Measurements from ENCODE around the gene PTPRG. TPM values are rescaled to one million over a fixed set of nuclear protein-coding genes. Genes with fewer than 3 reads are reported as not detected.

Gene PTPRG
- total RNA-seq, 2 experiments from 2014 or later, result 0.10 TPM; not detected in 1

DNA sequence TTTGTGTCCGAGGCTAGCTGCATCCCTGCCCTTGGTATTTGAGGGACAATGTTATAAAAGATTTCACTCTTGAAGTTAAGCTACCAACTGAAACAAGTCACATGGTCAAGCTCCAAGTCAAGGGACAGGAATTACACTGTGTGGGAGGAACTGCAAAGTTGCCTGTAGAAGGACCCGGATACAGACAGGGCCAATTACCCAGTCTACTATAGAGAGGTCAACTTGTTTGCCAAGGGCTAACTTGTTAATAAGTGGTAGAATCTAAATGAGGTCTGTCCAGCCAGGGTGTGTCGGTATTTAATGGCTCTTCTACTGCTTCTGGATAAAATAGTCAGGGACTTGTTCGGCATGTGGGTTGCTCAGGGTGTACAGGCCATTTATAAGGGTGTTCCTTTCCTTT, 55.7 kb downstream of the PTPRG start:
- intact Hi-C loops (cut with micrococcal nuclease), result no loop called here
- Mint-ChIP-seq H3K36me3 (no peaks in the 10 kb centered on the region), H3K9me3 (peaks cover 3% of the 10 kb centered on the region), H3K4me3 (no peak overlapping the region), H3K27me3 (no peaks in the 10 kb centered on the region), H3K4me1 (ENCODE audit: low read depth) (no peaks in the 10 kb centered on the region), H3K27ac (no peak overlapping the region)
- no peak for DNase-seq
- ChIA-PET CTCF (no interaction called here), POLR2A (no interaction called here)

DNA sequence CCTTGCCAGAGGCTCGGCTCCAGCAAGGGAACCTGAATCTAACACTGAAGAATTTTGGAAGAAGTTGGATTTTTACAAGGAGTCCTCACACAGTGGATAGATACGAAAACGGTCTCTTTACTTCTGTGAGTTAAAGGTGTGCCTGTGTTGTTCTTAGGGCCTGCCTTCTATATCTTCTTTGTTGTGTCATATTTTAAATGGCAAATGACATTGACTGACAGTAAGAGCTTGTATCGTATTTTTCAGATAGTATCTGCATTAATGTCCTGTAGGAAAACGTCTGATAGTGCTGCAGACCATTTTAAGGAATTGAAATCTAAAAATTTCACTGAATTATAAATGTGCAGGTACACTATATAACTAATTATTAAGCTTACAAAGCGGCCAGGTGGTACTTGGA, 56.3 kb downstream of the PTPRG start:
- Mint-ChIP-seq H3K27ac (no peak overlapping the region), H3K9me3 (peaks cover 3% of the 10 kb centered on the region)

DNA sequence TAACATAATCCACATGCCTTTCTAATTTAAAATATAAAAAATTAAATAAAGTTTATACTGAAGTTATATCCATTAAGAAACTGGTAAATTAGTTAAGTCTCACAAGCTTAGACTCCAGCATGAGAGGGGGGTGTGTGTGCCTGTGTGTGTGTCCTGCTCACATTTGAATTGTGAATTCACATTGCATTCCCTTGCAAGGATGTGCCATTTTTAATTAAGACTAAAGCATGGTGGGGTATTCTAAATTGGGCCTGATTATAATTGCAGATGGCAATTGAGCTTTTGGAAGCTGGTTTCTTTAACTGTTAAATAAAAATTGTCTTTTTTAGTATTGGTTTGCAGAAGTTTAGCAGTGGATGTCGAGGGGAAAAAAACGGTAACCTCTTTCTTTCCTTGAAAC, 56.9 kb downstream of the PTPRG start:
- no peak overlapping the region for H3K27ac Mint-ChIP-seq
- no peaks in the 10 kb centered on the region for H3K27me3 Mint-ChIP-seq
- H3K36me3 Mint-ChIP-seq, result no peaks in the 10 kb centered on the region
- H3K4me1 Mint-ChIP-seq (ENCODE audit: low read depth), result no peaks in the 10 kb centered on the region
- DNase-seq, result no peak
- CTCF ChIA-PET, result no interaction called here
- no peak overlapping the region for H3K4me3 Mint-ChIP-seq
- intact Hi-C loops (cut with micrococcal nuclease), result no loop called here
- H3K9me3 Mint-ChIP-seq, result peaks cover 3% of the 10 kb centered on the region
- POLR2A ChIA-PET, result no interaction called here

More for the DNA sequence above, 56.3 kb downstream of the PTPRG start:
- Mint-ChIP-seq H3K27me3 (no peaks in the 10 kb centered on the region), H3K36me3 (no peaks in the 10 kb centered on the region), H3K4me1 (ENCODE audit: low read depth) (no peaks in the 10 kb centered on the region), H3K4me3 (no peak overlapping the region)
- CTCF ChIA-PET, result no interaction called here
- POLR2A ChIA-PET, result no interaction called here
- intact Hi-C loops (cut with micrococcal nuclease), result no loop called here
- no peak for DNase-seq

DNA sequence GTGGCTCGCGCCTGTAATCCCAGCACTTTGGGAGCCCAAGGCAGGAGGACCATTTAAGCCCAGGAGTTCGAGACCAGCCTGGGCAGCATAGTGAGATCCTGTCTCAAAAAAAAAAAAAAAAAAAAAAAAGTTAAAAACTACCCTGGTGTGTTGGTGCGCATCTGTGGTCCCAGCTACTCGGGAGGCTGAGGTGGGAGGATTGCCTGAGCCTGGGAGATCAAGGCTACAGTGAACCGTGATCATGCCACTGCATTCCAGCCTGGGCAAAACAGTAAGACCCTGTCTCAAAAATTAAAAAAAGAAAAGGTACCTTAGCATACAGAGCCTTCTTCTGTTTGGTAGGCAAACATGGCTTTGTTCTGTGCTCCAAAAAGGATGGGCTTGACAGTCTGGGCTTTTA, 57.5 kb downstream of the PTPRG start:
- POLR2A ChIA-PET, result no interaction called here
- Mint-ChIP-seq H3K4me1 (ENCODE audit: low read depth) (no peaks in the 10 kb centered on the region), H3K27ac (no peak overlapping the region), H3K27me3 (no peaks in the 10 kb centered on the region), H3K9me3 (no peaks in the 10 kb centered on the region), H3K4me3 (no peak overlapping the region), H3K36me3 (no peaks in the 10 kb centered on the region)
- intact Hi-C loops (cut with micrococcal nuclease), result no loop called here
- CTCF ChIA-PET, result no interaction called here
- no peak for DNase-seq

DNA sequence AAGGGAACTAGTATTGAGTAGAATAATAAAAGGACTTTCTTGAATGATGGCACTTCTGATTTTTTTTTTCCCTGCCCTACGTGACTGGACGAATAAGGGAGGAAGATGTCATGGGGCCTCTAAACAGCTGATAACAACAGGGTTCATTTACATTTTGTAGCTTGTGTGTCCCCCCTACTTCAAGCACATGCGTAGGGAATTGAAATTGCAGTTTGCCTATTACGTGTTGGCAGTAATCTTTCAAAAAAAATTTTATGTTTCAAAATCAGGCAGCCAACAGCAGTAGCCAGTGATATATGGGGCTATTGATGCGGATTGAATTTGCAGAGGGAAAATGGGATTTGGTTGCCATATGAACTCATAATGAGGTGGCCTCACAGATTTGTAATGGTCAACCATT, 58.7 kb downstream of the PTPRG start:
- Mint-ChIP-seq H3K27me3 (no peaks in the 10 kb centered on the region), H3K27ac (no peak overlapping the region), H3K36me3 (no peaks in the 10 kb centered on the region), H3K4me1 (ENCODE audit: low read depth) (no peaks in the 10 kb centered on the region), H3K4me3 (no peak overlapping the region), H3K9me3 (peaks cover 2% of the 10 kb centered on the region)
- no peak for DNase-seq
- POLR2A ChIA-PET, result no interaction called here
- CTCF ChIA-PET, result no interaction called here
- intact Hi-C loops (cut with micrococcal nuclease), result no loop called here

DNA sequence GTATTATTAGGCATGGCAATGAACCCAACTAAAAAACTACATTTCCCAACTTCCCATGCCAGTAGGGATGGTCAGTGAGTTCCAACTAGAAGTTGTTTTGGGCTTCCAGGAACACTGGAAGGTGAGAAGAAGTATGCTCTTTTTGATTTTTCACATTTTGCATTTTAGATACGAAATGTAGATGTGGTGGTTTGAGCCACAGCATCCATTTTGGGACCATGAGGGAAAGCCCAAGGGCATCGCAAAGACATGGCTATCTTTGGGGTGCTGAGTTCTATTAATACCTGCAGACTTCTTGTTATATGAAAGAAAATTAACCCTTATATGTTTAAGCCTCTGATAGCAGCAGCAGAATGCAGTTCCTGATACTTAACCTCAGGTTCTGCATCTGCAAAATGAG, 62.9 kb downstream of the PTPRG start:
- ChIA-PET CTCF (no interaction called here), POLR2A (no interaction called here)
- H3K27me3 Mint-ChIP-seq, result no peaks in the 10 kb centered on the region
- DNase-seq, result no peak
- no peak overlapping the region for H3K27ac Mint-ChIP-seq
- H3K4me3 Mint-ChIP-seq, result no peak overlapping the region
- H3K9me3 Mint-ChIP-seq, result peaks cover 2% of the 10 kb centered on the region
- intact Hi-C loops (cut with micrococcal nuclease), result no loop called here
- H3K36me3 Mint-ChIP-seq, result no peaks in the 10 kb centered on the region
- H3K4me1 Mint-ChIP-seq (ENCODE audit: low read depth), result no peaks in the 10 kb centered on the region

DNA sequence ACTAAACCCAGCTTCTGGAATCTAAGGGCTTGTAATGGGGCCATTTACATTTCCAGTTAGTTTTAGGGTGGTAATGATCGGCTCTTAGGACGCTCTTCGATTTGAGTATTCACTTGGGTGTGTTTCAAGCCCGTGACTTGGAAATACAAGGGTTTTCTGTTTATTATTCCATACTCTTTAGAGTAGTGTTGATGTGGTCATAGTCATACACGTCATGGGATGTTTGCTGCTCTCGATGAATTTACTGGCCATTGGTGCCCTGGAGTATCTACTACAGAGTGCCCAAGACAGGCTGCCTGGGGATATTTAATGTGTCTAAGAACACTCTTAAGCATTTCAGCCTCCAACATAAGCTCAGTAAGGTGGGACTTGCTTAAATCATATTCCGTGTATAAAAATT, 64.1 kb downstream of the PTPRG start:
- no peak overlapping the region for H3K27ac Mint-ChIP-seq
- H3K27me3 Mint-ChIP-seq, result no peaks in the 10 kb centered on the region
- intact Hi-C loops (cut with micrococcal nuclease), result no loop called here
- H3K4me3 Mint-ChIP-seq, result no peak overlapping the region
- no peaks in the 10 kb centered on the region for H3K36me3 Mint-ChIP-seq
- DNase-seq, result no peak
- no peaks in the 10 kb centered on the region for H3K4me1 Mint-ChIP-seq (ENCODE audit: low read depth)
- ChIA-PET CTCF (no interaction called here), POLR2A (no interaction called here)
- H3K9me3 Mint-ChIP-seq, result peaks cover 2% of the 10 kb centered on the region

DNA sequence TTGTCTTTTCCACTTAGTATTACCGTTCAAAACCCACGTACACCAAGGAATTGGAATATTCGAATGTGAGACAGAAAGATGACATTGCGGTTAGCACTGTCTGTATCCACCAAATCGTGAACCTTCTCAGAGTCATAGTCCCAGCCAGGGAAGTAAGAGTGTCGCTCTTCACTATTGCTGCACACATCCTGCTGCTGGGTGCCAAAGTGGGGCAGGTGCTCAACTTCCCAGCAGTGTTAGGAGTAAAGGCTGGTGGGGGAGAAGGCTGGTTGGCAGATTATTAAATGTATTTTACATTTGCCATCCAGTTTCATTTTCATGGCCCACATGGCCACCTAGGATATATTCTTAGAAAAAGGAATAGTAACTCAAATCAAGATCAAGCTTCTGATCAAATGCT, 65.1 kb downstream of the PTPRG start:
- intact Hi-C loops (cut with micrococcal nuclease), result no loop called here
- Mint-ChIP-seq H3K4me1 (ENCODE audit: low read depth) (no peaks in the 10 kb centered on the region), H3K36me3 (no peaks in the 10 kb centered on the region), H3K27me3 (no peaks in the 10 kb centered on the region), H3K4me3 (no peak overlapping the region), H3K27ac (no peak overlapping the region), H3K9me3 (peaks cover 2% of the 10 kb centered on the region)
- DNase-seq, result no peak
- POLR2A ChIA-PET, result no interaction called here
- CTCF ChIA-PET, result no interaction called here

DNA sequence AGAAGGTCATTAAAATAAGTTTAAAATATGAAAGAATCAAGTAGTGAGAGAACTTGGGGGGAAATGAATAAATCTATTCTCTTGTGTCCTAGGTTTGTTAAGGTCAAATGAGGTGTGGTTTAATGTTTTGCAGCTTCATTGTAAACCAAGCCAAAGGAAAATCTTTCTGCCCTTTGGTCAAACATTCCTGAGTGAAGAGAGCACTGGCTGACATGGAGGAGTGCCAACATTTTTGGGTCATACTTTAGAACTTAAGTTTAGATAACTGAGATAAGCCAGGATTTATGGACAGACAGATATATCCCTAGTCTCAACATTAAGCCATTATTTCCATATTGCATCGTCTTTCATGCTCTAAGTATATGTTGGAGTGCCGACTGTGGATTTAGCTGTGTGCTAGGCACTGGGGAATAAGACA, 66.4 kb downstream of the PTPRG start:
- no peaks in the 10 kb centered on the region for H3K27me3 Mint-ChIP-seq
- ChIA-PET POLR2A (no interaction called here), CTCF (no interaction called here)
- no peaks in the 10 kb centered on the region for H3K36me3 Mint-ChIP-seq
- H3K4me1 Mint-ChIP-seq (ENCODE audit: low read depth), result no peaks in the 10 kb centered on the region
- H3K4me3 Mint-ChIP-seq, result no peak overlapping the region
- peaks cover 2% of the 10 kb centered on the region for H3K9me3 Mint-ChIP-seq
- DNase-seq, result no peak
- intact Hi-C loops (cut with micrococcal nuclease), result no loop called here
- no peak overlapping the region for H3K27ac Mint-ChIP-seq

DNA sequence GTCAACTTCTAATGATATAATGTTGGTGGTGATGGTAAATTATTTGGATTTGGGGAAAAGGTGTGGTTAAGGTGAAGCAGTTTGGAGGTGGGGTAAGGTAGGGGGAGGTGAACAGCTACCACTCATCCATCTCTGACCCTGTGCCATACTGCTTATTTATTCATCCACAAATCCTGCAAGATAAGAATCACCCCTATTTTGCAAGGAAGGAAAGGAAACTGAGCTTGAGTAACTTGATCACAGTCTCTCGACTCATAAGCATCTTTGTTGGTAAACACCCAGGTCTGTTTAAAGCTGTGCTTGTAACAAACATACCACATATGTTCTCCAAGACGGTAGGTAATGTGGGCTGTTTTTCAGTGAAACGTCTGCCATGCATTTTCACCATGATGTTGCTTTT, 67.3 kb downstream of the PTPRG start:
- H3K27ac Mint-ChIP-seq, result no peak overlapping the region
- no peaks in the 10 kb centered on the region for H3K36me3 Mint-ChIP-seq
- intact Hi-C loops (cut with micrococcal nuclease), result no loop called here
- no peak overlapping the region for H3K4me3 Mint-ChIP-seq
- POLR2A ChIA-PET, result no interaction called here
- no peaks in the 10 kb centered on the region for H3K4me1 Mint-ChIP-seq (ENCODE audit: low read depth)
- H3K9me3 Mint-ChIP-seq, result peaks cover 2% of the 10 kb centered on the region
- CTCF ChIA-PET, result no interaction called here
- H3K27me3 Mint-ChIP-seq, result no peaks in the 10 kb centered on the region
- DNase-seq, result no peak

DNA sequence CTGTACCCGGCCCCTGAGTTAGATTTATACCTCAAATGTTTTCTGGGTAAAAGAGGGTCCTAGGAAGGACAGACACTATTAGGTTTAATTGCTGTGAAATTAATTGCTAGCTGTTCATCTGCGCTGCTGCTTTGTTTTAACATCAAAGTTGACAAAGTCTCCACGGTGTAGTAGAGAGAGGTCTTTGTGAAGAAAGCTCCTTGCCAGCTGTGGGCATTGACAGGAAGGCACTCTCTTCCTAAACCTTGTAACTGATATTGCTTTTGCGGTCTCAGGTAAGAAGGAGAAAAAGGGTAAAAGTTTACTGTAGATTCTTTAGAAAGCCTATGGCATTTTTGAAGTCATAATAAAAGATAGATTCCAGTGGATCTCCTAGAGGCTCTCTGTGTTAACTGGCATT, 68.1 kb downstream of the PTPRG start:
- POLR2A ChIA-PET, result no interaction called here
- CTCF ChIA-PET, result no interaction called here
- H3K27ac Mint-ChIP-seq, result no peak overlapping the region

DNA sequence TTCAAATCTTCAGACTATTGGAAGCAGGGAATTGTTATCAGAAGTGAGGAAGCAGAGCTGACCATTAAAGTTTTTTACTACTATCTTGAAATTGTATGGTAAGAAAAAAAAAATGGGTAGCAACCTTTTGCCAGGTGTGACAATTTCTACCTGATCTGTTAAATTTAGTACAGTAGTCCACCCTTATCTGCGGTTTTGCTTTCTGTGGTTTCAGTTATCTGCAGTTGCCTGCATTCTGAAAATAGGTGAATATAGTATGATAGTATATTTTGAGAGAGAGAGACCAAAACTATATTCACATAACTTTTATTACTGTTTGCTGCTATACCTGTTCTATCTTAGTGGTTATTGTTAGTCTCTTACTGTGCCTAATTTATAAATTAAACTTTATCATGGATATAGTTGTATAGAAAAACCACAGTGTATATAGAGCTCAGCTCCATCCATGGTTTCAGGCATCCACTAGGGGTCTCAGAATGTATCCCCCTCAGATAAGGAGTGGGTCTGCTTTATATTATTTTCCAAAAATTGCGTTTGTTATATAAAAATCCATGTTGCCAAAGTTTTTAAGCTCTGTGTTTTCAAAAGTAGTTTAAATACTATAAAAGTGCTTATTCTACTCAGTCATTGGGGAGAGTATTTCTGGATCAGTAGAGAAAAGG, 69.9 kb downstream of the PTPRG start:
- Mint-ChIP-seq H3K27me3 (no peaks in the 10 kb centered on the region), H3K36me3 (no peaks in the 10 kb centered on the region), H3K9me3 (no peaks in the 10 kb centered on the region), H3K4me3 (no peak overlapping the region), H3K27ac (no peak overlapping the region), H3K4me1 (ENCODE audit: low read depth) (no peaks in the 10 kb centered on the region)
- CTCF ChIA-PET, result no interaction called here
- POLR2A ChIA-PET, result no interaction called here
- DNase-seq, result no peak
- intact Hi-C loops (cut with micrococcal nuclease), result no loop called here

More for the DNA sequence above, 68.1 kb downstream of the PTPRG start:
- Mint-ChIP-seq H3K36me3 (no peaks in the 10 kb centered on the region), H3K4me3 (no peak overlapping the region), H3K4me1 (ENCODE audit: low read depth) (no peaks in the 10 kb centered on the region), H3K9me3 (peaks cover 2% of the 10 kb centered on the region), H3K27me3 (no peaks in the 10 kb centered on the region)
- intact Hi-C loops (cut with micrococcal nuclease), result no loop called here
- no peak for DNase-seq

DNA sequence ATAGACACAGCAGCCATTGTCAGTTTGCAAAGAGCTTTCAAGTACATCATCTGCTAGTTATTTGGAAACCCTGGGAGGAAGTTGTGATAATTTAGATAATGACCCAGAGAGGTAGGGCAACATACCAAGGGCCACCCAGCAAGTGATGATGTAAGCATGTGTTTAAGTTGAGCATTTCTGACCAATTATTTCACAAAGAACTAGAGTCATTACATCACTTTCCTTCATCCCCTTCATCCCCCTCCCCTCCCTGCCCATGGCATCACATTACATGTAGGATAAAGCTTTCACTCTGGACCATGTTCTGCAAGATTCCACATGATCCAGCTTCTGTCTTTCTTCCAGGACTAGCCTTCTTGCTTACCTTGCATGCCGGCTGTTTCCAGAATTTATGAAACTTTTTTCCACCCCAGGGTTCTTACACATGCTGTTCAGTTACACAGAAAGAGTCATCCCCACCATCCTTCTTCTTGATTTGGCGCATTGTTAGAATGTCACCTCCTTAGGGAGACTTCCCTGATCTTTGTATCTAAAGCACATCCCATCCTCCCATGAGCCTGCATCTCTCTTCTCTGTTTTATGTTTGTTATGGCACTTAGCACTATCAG, 71.3 kb downstream of the PTPRG start:
- Mint-ChIP-seq H3K27me3 (no peaks in the 10 kb centered on the region), H3K9me3 (no peaks in the 10 kb centered on the region), H3K4me1 (ENCODE audit: low read depth) (no peaks in the 10 kb centered on the region), H3K36me3 (no peaks in the 10 kb centered on the region), H3K27ac (no peak overlapping the region), H3K4me3 (no peak overlapping the region)
- intact Hi-C loops (cut with micrococcal nuclease), result no loop called here
- CTCF ChIA-PET, result no interaction called here
- POLR2A ChIA-PET, result no interaction called here
- no peak for DNase-seq

Data from activated CD4-positive, alpha-beta memory T cell treated with anti-CD3 and anti-CD28 coated beads for 36 hours (primary cell).